ENCODE results near the gene ZNF407. TPM values are rescaled to one million over a fixed set of nuclear protein-coding genes. Genes with fewer than 3 reads are reported as not detected.

ZNF407 gene
- polyA plus RNA-seq, 1 experiment = 2.8 TPM

- CTCF ChIA-PET = no interaction called here
- no peak overlapping the region for H3K4me3 ChIP-seq (ENCODE audit: low read depth, low read length)
- POLR2A ChIA-PET = no interaction called here
- no peak for TF ChIP-seq CTCF (IDR thresholded peaks at IDR 0.05; ENCODE audit: insufficient read depth, low read depth, low read length)
- no peaks in the 10 kb centered on the region for H3K36me3 ChIP-seq (ENCODE audit: control insufficient read depth, insufficient read depth, low read length)
- H3K27me3 ChIP-seq (ENCODE audit: control insufficient read depth, insufficient read depth, low read length) = no peaks in the 10 kb centered on the region
- DNase-seq (ENCODE audit: low read depth) = no peak
Observed at GRCh38 chr18:75072672-75073371, 475.2 kb downstream of the ZNF407 start.

GRCh38 chr18:75073654-75074053, 476.0 kb downstream of the ZNF407 start:
- no peak for TF ChIP-seq CTCF (IDR thresholded peaks at IDR 0.05; ENCODE audit: insufficient read depth, low read depth, low read length)
- CTCF ChIA-PET = interaction anchor here (0.9 kb wide), 1 partner anchor 18 kb away, joined by 3 read pairs; no protein-coding TSS in a partner anchor
- Histone ChIP-seq H3K4me3 (ENCODE audit: low read depth, low read length) (no peak overlapping the region), H3K27me3 (ENCODE audit: control insufficient read depth, insufficient read depth, low read length) (no peaks in the 10 kb centered on the region), H3K36me3 (ENCODE audit: control insufficient read depth, insufficient read depth, low read length) (no peaks in the 10 kb centered on the region)
- POLR2A ChIA-PET = no interaction called here
- DNase-seq (ENCODE audit: low read depth) = no peak

- H3K4me3 ChIP-seq (ENCODE audit: low read depth, low read length) = no peak overlapping the region
- ChIA-PET CTCF (interaction anchor here (0.9 kb wide), 1 partner anchor 19 kb away, joined by 3 read pairs; no protein-coding TSS in a partner anchor), POLR2A (no interaction called here)
- H3K27me3 ChIP-seq (ENCODE audit: control insufficient read depth, insufficient read depth, low read length) = no peaks in the 10 kb centered on the region
- no peaks in the 10 kb centered on the region for H3K36me3 ChIP-seq (ENCODE audit: control insufficient read depth, insufficient read depth, low read length)
- TF ChIP-seq CTCF (IDR thresholded peaks at IDR 0.05; ENCODE audit: insufficient read depth, low read depth, low read length) = no peak
- no peak for DNase-seq (ENCODE audit: low read depth)
Observed at GRCh38 chr18:75074196-75075015, 476.7 kb downstream of the ZNF407 start.

- DNase-seq (ENCODE audit: low read depth) = no peak
- no peak for TF ChIP-seq CTCF (IDR thresholded peaks at IDR 0.05; ENCODE audit: insufficient read depth, low read depth, low read length)
- H3K36me3 ChIP-seq (ENCODE audit: control insufficient read depth, insufficient read depth, low read length) = no peaks in the 10 kb centered on the region
- CTCF ChIA-PET = no interaction called here
- POLR2A ChIA-PET = no interaction called here
- H3K27me3 ChIP-seq (ENCODE audit: control insufficient read depth, insufficient read depth, low read length) = no peaks in the 10 kb centered on the region
- H3K4me3 ChIP-seq (ENCODE audit: low read depth, low read length) = no peak overlapping the region
Observed at GRCh38 chr18:75075016-75075305, 477.3 kb downstream of the ZNF407 start.

GRCh38 chr18:75075429-75075841, 477.8 kb downstream of the ZNF407 start:
- DNase-seq (ENCODE audit: low read depth) = no peak
- Histone ChIP-seq H3K4me3 (ENCODE audit: low read depth, low read length) (no peak overlapping the region), H3K36me3 (ENCODE audit: control insufficient read depth, insufficient read depth, low read length) (no peaks in the 10 kb centered on the region), H3K27me3 (ENCODE audit: control insufficient read depth, insufficient read depth, low read length) (no peaks in the 10 kb centered on the region)
- POLR2A ChIA-PET = no interaction called here
- TF ChIP-seq CTCF (IDR thresholded peaks at IDR 0.05; ENCODE audit: insufficient read depth, low read depth, low read length) = no peak
- CTCF ChIA-PET = no interaction called here
